GM03348 (cell line): ENCODE results near the gene NPLOC4.
A peak's percentile ranks its signal among the peaks of the same experiment; 100 is the strongest.
"Not testable (repeated sequence)": the region's sequence is repeated elsewhere in the genome, so short reads cannot be mapped to it uniquely, and the experiment has no call there.

Source experiments
- DNase-seq: peaks from one replicate; pipeline ENCODE4 v3.0.0; 2012; ENCODE audit warnings: low spot score

The NPLOC4 gene

DNA sequence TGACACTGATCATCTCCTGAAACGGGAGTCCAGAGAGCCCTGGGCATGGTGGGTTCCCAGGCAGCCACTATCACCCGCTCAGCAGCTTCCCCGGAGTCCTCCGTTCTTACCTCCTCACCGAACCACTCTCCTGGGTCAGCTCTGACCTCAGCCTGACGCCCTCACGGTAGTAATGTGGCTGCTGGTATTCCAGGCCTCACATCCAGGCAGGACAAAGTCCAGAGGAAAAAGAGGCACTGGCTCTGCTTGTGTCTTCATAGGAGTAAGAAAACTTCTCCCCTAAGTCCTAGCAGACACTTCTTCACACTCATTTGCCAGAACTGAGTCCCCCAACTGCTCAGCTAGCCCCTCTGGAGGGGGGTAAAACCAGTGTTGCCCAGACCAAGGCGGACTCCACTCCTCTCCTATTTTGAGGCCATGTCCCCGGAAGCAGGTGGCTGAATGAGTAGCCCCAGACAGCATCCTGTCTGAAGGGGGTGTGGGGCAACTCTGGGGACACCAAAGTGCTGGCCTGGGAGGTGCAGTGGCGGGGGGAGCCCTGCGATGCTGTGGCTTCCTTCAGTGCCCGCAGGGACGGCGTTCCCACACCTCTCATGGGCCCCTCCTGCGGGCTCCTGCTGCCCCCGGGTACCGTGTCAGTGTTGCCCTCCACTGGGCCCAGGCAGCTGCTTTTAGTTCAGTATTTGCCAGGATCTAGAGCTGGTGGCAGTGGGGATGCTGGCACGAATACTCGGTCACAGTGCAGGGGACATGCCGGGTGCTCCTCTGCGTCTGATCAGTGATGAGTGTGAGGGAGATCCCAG is 103.4 kb downstream of the NPLOC4 start:
- DNase-seq: no peak

DNA sequence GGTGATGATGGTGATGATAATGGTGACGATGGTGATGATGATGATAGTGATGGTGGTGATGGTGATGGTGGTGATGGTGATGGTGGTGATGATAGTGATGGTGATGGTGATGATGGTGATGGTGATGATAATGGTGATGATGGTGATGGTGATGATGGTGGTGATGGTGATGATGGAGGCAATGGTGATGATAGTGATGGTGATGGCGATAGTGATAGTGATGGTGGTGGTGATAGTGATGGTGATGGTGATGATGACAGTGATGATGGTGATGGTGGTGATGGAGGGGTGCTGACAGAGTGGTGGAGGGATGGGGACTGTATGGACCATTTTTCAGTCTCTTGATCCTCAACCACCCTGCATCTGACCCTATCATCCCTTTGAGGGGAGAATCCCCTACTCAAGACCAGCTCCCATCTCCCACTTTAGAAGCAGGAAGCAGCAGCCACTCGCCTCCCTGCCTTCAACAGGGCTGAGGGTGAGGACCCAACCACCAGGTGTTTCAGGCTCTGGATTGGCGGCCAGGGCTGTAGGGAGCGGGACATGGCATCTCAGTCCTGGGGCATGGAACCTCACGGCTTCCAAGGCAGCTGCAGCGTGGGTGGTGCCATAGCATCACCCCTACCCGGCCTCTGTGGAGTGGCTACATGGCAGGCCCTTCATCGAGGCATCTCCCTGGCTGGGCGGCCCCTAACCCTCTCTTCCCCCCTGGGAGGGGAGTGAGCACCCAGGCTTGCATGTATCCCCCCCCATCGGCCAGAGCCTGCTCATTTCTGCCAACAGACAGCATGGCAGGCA is 104.2 kb downstream of the NPLOC4 start:
- DNase-seq: no peak

DNA sequence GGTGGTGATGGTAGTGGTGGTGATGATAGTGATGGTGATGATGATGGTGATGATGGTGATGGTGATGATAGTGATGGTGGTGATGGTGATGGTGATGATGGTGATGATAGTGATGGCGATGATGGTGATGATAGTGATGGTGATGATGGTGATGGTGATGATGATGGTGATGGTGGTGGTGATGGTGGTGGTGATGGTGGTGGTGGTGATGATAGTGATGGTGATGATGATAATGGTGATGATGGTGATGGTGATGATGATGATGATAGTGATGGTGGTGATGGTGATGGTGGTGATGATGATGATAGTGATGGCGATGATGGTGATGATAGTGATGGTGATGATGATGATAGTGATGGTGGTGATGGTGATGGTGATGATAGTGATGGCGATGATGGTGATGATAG is 104.9 kb downstream of the NPLOC4 start:
- DNase-seq: not testable (repeated sequence)

DNA sequence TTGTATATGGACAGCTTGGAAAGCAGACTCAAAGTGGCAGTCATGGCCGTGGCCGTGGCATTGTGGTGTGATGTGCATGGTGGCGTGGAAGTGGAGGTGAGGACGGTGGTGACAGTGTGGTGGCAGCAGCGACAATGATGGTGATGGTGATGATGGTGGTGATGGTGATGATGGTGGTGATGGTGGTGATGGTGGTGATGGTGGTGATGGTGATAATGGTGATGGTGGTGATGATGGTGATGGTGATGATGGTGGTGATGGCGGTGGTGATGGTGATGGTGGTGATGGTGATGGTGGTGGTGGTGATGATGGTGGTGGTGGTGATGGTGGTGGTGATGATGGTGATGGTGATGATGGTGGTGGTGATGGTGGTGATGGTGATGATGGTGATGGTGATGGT is 105.9 kb downstream of the NPLOC4 start:
- DNase-seq: not testable (repeated sequence)

DNA sequence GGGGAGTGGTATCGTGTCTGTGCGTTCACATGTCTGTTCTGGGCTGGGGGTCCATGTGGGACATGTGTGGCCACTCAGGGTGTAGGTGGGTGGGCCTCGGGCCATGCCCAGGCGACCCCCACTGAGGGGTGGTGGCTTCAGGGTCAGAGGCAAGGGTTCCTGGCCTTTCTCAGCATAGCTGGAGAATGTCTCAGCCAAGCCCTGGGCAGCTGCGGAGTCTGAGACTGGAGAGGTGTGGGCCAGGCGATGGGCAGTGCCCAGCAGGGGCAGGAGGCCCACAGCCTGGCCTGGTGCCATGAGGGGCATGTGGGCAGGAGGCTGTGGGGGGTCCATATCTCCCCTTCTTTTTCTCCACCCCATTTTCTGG is 107.5 kb downstream of the NPLOC4 start:
- DNase-seq: no peak

DNA sequence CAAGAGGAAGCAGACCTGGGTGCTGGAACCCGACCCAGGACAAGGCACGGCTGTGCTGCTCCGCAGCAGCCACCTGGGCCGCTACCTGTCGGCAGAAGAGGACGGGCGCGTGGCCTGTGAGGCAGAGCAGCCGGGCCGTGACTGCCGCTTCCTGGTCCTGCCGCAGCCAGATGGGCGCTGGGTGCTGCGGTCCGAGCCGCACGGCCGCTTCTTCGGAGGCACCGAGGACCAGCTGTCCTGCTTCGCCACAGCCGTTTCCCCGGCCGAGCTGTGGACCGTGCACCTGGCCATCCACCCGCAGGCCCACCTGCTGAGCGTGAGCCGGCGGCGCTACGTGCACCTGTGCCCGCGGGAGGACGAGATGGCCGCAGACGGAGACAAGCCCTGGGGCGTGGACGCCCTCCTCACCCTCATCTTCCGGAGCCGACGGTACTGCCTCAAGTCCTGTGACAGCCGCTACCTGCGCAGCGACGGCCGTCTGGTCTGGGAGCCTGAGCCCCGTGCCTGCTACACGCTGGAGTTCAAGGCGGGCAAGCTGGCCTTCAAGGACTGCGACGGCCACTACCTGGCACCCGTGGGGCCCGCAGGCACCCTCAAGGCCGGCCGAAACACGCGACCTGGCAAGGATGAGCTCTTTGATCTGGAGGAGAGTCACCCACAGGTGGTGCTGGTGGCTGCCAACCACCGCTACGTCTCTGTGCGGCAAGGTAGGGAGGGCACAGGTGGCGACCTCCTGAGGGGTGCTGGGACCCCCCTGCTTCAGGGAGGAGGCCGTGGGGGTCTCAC is 108.1 kb downstream of the NPLOC4 start:
- DNase-seq: no peak

DNA sequence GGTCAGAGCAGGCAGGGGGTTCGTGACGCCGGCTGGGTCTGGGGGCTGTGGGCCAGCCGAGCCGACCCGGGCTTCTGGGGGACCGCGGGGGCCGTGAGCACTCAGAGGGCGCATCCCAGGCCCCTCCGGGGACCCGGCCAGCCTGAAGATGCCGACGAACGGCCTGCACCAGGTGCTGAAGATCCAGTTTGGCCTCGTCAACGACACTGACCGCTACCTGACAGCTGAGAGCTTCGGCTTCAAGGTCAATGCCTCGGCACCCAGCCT is 108.6 kb downstream of the NPLOC4 start:
- no peak for DNase-seq

DNA sequence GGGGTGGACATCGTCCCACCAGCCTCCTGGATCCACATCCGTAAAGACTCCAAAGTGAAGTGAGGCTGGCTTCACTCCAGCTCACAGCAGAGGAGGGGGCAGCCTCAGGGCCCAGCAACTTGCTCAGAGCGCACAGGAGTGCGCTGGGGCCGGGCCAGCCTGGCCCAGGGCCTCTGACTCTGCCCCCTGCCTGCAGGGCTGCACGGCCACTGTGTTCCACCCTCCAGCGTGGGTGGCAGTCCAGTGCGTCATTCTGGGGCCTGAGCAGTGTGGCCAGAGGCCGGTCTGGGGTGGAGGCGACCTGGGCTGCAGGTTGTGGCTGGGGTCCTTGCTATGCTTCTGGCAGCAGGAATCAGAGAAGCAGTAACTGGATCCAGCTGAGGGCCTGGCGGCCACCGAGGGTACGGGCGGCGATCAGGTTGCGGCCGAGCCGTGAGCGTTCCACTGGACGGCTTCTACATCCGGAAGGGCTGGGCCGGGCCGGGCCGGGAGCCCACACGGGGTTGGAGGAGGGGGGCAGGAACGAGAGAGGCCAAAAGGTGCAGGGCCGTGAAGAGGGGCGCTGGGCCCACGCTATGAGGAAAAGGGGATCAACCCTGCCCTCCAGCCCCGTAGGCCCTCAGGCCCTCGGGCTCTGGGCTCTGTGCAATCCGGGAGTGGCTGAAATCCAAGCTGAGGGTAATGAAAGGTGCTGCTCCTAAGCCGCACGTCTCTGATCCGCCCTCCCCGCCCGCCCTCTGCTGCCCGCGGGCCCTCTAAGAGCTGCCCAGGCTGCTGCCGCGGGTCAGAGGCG is 109.1 kb downstream of the NPLOC4 start, which contains the start of gene FSCN2:
Gene FSCN2 (plus strand): TSS at position 787 of the 793 bp plus-strand sequence. CDS start 155 bp downstream, outside the sequence.
- DNase-seq: peak; percentile 40

DNA sequence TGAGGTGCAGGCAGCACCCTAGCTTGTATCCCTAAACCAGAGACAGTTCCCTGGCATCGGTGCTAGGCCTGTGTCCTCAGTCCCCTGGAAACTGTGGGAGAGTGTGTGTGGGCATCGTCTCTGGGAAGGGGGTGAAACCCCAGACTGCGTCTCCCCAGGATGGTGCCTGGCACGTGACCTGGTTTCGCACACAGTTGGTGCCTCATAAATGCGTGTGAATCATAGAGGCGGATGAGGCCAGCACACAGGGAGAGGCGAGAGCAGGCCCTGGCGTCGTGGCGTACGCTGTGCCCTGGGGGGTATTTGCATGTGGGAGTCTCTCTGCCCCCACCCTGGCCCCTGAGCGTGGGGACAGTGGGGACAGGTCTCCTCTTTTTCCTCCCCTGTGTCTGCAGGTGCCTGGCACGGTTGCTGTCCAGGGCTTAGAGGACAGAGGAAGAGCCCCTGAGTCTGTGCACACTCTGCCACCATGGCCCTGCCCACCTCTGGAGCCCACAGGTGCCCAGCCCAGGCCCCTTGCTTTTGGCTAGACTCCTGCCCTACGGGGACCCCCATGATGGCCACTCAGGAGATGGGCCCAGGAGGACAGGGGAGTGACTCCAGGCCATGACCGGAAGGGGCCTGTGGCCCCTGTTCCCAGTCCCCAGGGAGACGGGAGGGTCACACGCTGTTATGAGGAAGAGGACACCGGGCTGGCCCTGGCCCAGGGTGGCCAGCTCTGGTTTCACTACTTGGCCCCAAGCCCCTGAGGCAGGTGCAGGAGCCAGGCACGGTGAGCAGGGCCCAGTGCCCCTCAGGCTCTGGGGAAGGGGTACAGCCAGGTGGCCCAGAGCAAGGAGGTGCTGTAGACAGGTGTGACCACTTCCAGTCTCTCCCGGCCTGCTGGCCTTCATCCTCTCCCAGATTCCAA is 110.0 kb downstream of the NPLOC4 start:
- no peak for DNase-seq

DNA sequence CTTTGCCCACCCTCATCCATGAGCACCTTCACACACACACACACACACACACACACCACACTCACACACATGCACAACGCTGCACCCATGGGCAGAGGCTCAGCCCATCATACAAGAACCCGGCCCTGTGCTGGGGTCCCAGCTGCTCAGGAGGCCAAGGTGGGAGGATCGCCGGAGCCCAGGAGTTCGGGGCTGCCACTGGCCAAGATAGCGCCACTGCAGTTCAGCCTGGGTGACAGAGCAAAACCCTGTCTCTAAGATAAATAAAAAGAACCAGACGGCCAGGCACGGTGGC is 112.1 kb downstream of the NPLOC4 start:
- no peak for DNase-seq

DNA sequence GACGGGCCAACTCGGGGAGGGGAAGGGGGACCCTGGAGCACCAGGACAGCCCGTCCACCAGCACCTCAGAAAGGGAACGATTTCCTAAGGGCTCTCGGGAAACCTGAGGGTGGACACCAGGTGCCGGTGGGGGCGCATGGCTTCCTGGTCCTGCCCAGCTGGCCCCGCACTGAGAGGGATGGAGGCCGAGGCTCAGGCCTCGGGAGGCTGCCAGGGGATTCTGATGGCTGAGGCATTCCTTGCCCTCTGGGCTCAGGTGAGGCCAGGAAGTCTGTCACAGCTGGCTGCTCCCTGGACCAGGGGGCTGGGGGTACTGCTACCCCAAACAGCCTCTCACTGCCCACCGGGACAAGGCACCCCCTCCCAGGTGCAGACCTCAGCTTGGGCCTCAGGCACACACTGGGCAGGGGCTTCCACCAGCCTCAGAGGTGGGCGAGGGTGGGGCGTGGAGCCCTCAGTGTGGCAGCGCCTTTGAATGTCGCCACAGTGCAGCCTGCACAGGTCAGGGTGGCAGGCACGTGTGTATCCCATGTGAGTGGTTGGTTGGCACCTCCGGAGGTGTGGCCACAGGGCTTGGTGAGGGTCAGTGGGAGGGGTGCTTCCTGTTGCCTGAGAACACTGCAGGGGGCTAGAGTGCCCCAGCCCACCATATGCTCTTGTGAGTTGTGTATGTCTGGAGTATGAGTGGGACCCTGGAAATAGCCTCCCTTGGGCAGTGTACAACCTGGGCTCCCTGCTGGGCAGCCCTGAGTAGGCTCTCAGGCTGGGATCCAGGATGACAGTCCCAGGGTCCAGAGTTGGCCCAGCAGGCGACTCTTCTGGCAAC is 112.7 kb downstream of the NPLOC4 start:
- DNase-seq: no peak

DNA sequence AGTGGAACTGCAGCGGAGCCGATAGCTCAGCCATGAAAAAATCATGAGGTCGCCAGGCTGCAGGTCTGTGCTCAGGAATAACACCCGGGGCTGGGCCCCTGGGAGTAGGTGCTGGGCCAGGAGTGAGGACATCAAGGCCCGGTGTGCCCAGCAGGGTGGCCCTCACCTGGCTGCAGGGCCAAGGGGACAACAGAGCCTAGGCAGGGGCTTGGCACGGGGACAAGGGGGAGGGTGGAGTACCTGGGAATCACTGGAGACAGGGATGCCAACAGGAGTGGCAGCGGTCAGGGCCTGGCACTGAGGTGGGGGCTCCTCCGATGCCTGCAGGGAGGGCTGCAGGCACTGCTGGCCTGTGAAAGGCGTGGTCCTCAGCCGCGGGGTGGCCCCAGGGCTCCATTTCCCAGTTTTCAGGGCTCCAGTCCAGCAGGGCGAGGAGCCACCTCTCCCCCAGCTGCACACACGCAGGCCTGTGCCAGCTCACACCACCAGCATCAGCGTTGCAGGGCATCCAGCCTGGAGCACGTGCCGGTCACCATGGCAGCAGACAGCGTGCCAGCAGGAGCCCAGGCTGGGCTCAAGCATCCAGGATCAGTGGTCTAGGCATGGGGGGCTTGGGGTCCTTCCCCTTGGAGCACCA is 113.4 kb downstream of the NPLOC4 start:
- peak; percentile 74 for DNase-seq

DNA sequence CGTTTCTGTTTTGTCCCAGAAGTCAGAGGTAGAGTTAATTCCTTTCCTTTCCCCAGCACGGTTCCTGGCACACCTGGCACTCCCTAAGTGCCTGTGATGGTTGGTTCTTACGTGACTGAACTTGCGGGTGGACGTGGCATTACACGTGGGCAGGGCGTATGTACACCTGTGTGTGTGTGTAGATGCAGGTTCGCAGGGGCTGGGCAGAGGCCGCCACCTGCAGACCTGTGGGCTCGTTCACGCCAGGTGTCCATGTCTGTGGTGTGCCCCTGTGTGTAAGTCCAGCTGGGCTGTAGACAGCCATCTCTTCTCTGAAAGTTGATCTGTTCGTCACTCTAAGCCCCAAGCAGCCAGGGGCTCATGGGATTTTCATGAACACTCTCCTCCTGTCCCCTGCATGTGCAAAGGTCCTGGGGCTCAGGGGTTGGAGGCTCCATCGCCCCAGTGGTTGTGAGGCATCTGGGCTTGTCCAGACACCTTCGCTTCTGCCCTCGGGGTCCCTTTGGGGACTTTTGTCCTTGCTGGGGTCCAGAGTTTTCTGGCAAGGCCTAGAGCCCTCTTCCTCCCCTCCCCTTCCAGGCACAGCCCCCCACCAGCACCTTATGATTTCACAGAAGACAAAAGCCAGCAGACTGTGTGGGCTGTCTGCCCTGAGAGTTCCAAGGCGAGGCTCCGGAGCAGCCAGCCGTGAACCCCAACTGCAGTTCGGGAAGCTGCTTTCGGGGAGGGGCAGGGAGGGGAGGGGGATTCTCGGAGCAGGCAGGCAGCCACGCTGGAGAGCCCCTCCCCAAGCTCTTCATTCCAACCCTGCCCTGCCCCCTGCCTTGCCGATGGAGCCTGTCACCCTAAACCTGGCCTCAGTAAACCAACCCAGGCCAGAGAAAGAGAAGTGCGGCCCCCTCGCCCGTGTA is 114.2 kb downstream of the NPLOC4 start:
- no peak for DNase-seq

DNA sequence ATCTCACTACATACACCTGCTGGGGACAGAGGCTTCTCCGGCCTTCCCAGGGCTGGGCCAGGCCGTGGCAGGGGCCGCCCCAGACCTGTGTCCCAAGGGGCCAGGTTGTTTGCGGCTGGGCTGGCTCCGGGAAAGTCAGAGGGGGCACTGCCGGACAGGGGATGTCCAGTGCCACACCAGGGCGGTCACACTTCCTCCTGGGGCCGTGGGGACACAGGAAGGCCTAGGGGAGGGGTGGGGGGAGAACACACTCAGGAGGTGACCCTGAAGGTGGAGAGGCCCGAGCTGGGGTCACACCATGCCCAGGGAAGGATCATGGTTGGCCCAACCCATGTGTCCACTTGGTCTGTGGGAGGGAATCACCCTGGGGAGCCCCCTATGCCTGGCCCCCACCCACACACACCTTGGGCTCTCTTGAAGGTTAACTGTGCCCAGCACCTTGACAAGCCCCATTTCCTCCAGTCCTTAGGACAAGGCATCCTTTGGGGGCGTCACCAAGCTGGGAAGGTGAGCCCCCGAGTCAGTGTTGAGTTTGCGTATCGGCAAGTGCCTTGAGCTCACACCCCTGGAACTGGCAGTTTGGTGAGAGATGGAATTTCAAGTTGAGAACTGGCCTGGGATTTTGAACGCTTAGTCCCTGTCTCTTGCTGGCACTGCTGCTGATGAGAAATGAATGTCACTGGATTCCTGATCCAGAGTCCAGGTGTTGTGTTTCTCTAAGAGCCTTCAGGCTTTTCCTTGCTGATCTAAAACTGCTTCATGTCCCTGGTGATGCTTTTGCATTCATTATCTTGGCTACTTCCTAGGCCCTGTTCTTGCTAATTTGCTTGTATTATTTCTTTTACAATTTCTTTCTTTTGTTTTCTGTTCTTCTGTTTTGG is 116.7 kb downstream of the NPLOC4 start:
- DNase-seq: no peak

DNA sequence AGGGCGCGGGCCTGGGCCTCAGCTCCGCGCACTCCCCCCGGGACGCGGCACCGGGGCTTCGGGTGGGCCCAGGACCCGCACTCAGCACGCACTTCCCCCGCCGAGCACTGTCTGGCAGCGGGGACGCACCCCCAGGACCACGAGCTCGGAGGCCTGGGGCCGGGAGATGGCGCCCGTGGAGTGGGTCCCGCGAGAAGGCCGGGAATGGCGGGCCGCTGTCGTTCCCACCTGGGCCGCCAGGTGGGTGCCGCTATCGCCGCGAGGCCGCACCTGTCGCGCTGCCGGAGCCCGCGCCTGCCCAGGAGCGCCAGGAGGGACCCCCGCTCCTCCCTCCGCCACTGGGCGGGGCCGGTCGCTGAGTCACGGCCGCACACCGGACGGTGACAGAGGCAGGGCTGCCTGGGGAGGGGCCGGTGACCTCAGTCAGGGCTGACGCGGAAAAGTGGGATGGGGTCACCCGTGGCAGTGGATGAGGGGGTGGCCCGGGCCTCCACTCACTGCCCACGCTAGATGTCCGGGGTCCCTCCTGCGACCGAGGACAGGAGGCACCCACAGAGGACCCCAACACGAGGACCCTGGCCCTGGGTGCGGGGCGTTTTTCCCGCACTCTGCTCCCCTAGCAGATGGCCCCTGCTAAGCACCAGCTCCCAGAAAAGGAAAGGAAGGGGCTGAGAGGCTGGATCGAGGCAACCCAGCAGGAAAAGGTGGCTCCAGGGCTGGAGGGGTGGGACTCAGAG is 117.5 kb downstream of the NPLOC4 start:
- DNase-seq: no peak

DNA sequence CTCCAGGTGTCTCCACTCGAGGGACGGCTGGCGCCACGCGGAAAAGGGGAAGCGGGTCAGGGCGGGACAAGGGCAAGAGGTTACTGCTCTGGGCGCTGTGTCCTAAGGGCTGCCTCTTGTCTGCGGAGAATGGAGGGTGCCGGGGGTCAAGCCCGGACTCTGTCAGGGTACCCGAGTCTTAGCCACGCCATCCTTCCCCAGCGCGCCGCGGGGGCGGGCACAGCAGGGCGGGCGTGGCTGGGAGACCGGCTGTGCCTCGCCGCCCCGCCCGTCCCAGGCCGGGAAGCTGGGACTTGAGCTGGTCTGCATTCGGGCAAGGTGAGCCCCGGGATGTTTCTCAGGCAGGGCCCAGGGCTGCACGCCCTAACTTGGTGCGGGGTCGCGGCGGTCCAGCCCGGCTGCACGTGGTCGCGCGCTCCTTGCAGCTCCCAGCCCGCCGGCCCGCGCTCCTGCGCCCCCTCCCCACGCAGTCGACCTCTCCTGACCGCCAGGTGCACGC is 118.1 kb downstream of the NPLOC4 start:
- peak; percentile 80 for DNase-seq
